ENCODE measurements around the gene SOD3. TPM values are rescaled to one million over a fixed set of nuclear protein-coding genes. Genes with fewer than 3 reads are reported as not detected.

Gene SOD3
- total and polyA plus RNA-seq, 2 of the 13 experiments (the other 11 are each of a cell fraction or from before 2014, with no cell fraction given) = 0.04 TPM; not detected in 1

- TF ChIP-seq, protein P1, sequence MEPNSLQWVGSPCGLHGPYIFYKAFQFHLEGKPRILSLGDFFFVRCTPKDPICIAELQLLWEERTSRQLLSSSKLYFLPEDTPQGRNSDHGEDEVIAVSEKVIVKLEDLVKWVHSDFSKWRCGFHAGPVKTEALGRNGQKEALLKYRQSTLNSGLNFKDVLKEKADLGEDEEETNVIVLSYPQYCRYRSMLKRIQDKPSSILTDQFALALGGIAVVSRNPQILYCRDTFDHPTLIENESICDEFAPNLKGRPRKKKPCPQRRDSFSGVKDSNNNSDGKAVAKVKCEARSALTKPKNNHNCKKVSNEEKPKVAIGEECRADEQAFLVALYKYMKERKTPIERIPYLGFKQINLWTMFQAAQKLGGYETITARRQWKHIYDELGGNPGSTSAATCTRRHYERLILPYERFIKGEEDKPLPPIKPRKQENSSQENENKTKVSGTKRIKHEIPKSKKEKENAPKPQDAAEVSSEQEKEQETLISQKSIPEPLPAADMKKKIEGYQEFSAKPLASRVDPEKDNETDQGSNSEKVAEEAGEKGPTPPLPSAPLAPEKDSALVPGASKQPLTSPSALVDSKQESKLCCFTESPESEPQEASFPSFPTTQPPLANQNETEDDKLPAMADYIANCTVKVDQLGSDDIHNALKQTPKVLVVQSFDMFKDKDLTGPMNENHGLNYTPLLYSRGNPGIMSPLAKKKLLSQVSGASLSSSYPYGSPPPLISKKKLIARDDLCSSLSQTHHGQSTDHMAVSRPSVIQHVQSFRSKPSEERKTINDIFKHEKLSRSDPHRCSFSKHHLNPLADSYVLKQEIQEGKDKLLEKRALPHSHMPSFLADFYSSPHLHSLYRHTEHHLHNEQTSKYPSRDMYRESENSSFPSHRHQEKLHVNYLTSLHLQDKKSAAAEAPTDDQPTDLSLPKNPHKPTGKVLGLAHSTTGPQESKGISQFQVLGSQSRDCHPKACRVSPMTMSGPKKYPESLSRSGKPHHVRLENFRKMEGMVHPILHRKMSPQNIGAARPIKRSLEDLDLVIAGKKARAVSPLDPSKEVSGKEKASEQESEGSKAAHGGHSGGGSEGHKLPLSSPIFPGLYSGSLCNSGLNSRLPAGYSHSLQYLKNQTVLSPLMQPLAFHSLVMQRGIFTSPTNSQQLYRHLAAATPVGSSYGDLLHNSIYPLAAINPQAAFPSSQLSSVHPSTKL (CRISPR knock-in tag; IDR thresholded peaks at IDR 0.05) = no peak
- no peak for TF ChIP-seq ZNF501 (CRISPR knock-in tag; IDR thresholded peaks at IDR 0.05)
Observed at GRCh38 chr4:24831637-24832036, 36.3 kb downstream of the SOD3 start (continued).

DNA sequence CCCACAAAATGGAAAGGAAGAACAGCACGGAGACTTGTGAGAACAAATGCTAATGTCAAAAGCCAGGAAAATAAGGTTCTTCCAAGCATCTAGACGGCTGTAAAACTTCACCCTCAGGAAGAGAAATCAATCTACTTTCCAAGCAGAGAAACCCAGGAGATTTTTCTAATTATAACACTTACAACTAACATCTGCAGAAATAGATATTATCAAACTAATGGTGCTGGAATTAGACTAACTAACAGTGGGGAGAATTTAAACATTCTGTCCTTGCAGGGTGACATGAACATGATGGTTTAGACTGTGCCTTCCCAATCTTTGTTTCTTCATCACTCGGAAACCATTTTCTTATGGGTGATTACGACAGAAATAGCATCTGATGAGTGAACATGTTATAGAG, 40.3 kb downstream of the SOD3 start:
- CTCF ChIA-PET (ENCODE audit: low intra/inter-chr PET ratio, low total read pairs) = no interaction called here
- Histone ChIP-seq H3K4me2 (ENCODE audit: low read depth, low read length) (no peak overlapping the region), H3K79me2 (ENCODE audit: insufficient read depth, low read length) (no peaks in the 10 kb centered on the region), H3K27ac (ENCODE audit: extremely low read length, insufficient read depth, low read length) (no peak overlapping the region), H3K36me3 (replicated peaks in 1 of 2; ENCODE audit: control insufficient read depth in 1 of 2, insufficient read depth in 2 of 2, low read length in 2 of 2) (no peaks in the 10 kb centered on the region), H3K9ac (ENCODE audit: insufficient read depth, low read depth, low read length) (no peak overlapping the region), H3K4me1 (ENCODE audit: insufficient read depth, low read length) (peaks cover 8% of the 10 kb centered on the region), H2AFZ (ENCODE audit: low read length) (no peak overlapping the region), H3K27me3 (ENCODE audit: control insufficient read depth in 1 of 2, insufficient read depth in 2 of 2, low read length in 2 of 2) (no peaks in the 10 kb centered on the region), H3K4me3 (replicated peaks in 1 of 3; ENCODE audit: insufficient read depth in 1 of 3, low read depth in 2 of 3, low read length in 3 of 3) (no peak overlapping the region), H4K20me1 (ENCODE audit: insufficient read depth, low read length) (no peaks in the 10 kb centered on the region), H3K9me3 (ENCODE audit: low read length) (no peaks in the 10 kb centered on the region)
- FAIRE-seq (no peak), ATAC-seq (no peak), DNase-seq (ENCODE audit: low spot score) (no peak)
- 38% methylated on average over 4 of the region's 4 CpGs for WGBS (ENCODE audit: low lambda C conversion rate)
- in situ Hi-C loops (cut with HindIII; ENCODE audit: extremely low pct_ligation_motif_present, low pct_unique_long_range_greater_than_20kb) (no loop called here), intact Hi-C loops (cut with micrococcal nuclease; ENCODE audit: unreplicated experiment) (no loop called here)
- POLR2A ChIA-PET = no interaction called here
- BruUV-seq (replicated peaks) = no TSS peak
- TF ChIP-seq HHEX (CRISPR knock-in tag; IDR thresholded peaks at IDR 0.05) (no peak), TFAP4 (IDR thresholded peaks at IDR 0.05; ENCODE audit: borderline replicate concordance, low read depth) (no peak), NFE2L2 (IDR thresholded peaks at IDR 0.05; ENCODE audit: low read length) (no peak), ZFP91 (CRISPR knock-in tag; IDR thresholded peaks at IDR 0.05; ENCODE audit: borderline replicate concordance) (no peak), ZSCAN22 (CRISPR knock-in tag; IDR thresholded peaks at IDR 0.05) (no peak), ZNF746 (CRISPR knock-in tag; IDR thresholded peaks at IDR 0.05) (no peak), ZNF446 (CRISPR knock-in tag; IDR thresholded peaks at IDR 0.05) (no peak)
- TF ChIP-seq, protein P2, sequence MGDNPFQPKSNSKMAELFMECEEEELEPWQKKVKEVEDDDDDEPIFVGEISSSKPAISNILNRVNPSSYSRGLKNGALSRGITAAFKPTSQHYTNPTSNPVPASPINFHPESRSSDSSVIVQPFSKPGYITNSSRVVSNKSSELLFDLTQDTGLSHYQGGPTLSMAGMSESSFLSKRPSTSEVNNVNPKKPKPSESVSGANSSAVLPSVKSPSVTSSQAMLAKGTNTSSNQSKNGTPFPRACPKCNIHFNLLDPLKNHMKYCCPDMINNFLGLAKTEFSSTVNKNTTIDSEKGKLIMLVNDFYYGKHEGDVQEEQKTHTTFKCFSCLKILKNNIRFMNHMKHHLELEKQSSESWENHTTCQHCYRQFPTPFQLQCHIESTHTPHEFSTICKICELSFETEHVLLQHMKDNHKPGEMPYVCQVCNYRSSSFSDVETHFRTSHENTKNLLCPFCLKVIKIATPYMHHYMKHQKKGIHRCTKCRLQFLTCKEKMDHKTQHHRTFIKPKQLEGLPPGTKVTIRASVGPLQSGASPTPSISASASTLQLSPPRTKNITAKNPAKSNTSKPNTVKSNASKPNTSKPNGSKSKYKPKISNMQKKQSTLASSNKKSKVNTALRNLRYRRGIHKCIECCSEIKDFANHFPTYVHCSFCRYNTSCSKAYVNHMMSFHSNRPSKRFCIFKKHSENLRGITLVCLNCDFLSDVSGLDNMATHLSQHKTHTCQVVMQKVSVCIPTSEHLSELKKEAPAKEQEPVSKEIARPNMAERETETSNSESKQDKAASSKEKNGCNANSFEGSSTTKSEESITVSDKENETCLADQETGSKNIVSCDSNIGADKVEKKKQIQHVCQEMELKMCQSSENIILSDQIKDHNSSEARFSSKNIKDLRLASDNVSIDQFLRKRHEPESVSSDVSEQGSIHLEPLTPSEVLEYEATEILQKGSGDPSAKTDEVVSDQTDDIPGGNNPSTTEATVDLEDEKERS (CRISPR knock-in tag; IDR thresholded peaks at IDR 0.05) = no peak
- TF ChIP-seq, protein P3, sequence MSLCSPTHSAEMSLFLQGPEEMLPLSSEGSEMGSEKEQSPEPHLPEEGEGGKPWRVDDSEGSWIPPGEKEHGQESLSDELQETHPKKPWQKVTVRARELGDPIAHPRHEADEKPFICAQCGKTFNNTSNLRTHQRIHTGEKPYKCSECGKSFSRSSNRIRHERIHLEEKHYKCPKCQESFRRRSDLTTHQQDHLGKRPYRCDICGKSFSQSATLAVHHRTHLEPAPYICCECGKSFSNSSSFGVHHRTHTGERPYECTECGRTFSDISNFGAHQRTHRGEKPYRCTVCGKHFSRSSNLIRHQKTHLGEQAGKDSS (CRISPR knock-in tag; IDR thresholded peaks at IDR 0.05; ENCODE audit: borderline replicate concordance, low read depth) = no peak
